GM19372 (cell line): ENCODE measurements around the gene WDR18.

ENCODE experiments used
- ATAC-seq: cut with Tn5 transposase; IDR thresholded peaks from one replicate; pipeline ENCODE4 v1.9.1; 2021; ENCODE audit warnings: mild to moderate bottlenecking, low read depth, moderate library complexity; ENCODE audit not compliant: unreplicated experiment

Gene WDR18

GRCh38 chr19:1038978-1039645 lies 55.0 kb downstream of the WDR18 start:
- ATAC-seq: no peak

GRCh38 chr19:1039646-1040475 lies 55.7 kb downstream of the WDR18 start, which contains the start of gene ABCA7:
TSS of gene ABCA7 (plus strand) at chr19:1040107. CDS start at chr19:1041362, 1,255 bp downstream.
- ATAC-seq: peak; percentile 67

- peak; percentile 40 for ATAC-seq
Observed at GRCh38 chr19:1040476-1041271, 56.5 kb downstream of the WDR18 start.

- ATAC-seq: no peak
Observed at GRCh38 chr19:1041272-1041834, 57.2 kb downstream of the WDR18 start.

GRCh38 chr19:1041835-1042685 lies 57.9 kb downstream of the WDR18 start:
- no peak for ATAC-seq

GRCh38 chr19:1042689-1043511 lies 58.8 kb downstream of the WDR18 start:
- no peak for ATAC-seq
